HG03354 (cell line): Measurements from ENCODE around the gene ADM2.

Experiments used
- ATAC-seq: cut with Tn5 transposase; IDR thresholded peaks from one replicate; pipeline ENCODE4 v1.9.1; 2021; ENCODE audit warnings: mild to moderate bottlenecking; ENCODE audit not compliant: unreplicated experiment, poor library complexity, severe bottlenecking

ADM2 gene

GRCh38 chr22:50522208-50522805, 41.0 kb downstream of the ADM2 start:
- ATAC-seq = no peak

- ATAC-seq = no peak
Observed at GRCh38 chr22:50522806-50523438, 41.6 kb downstream of the ADM2 start.

GRCh38 chr22:50523458-50523805, 42.1 kb downstream of the ADM2 start:
- no peak for ATAC-seq

GRCh38 chr22:50523806-50524675, 42.7 kb downstream of the ADM2 start:
- no peak for ATAC-seq

GRCh38 chr22:50524676-50525103, 43.3 kb downstream of the ADM2 start:
- ATAC-seq = no peak

GRCh38 chr22:50525104-50525857, 43.9 kb downstream of the ADM2 start, which contains the start of gene SCO2:
TSS of gene SCO2 (minus strand) at chr22:50525598. CDS start at chr22:50524411, 1,187 bp downstream.
- ATAC-seq = peak; percentile 38

GRCh38 chr22:50525858-50526107, 44.4 kb downstream of the ADM2 start:
- ATAC-seq = no peak

- peak; percentile 35 for ATAC-seq
Observed at GRCh38 chr22:50526108-50526833, 44.9 kb downstream of the ADM2 start.

GRCh38 chr22:50526834-50527801, 45.8 kb downstream of the ADM2 start:
- ATAC-seq = no peak

- ATAC-seq = no peak
Observed at GRCh38 chr22:50527921-50528681, 46.8 kb downstream of the ADM2 start.

GRCh38 chr22:50528682-50529415, 47.5 kb downstream of the ADM2 start:
- ATAC-seq = no peak

- ATAC-seq = no peak
Observed at GRCh38 chr22:50529416-50529896, 48.1 kb downstream of the ADM2 start.

- peak; percentile 25 for ATAC-seq
Observed at GRCh38 chr22:50529897-50530579, 48.7 kb downstream of the ADM2 start, which contains the start of gene TYMP. TSS of gene TYMP (minus strand) at chr22:50530012. CDS start at chr22:50529709, 303 bp downstream.

- peak; percentile 6 for ATAC-seq
Observed at GRCh38 chr22:50530580-50530876, 49.2 kb downstream of the ADM2 start.

GRCh38 chr22:50530877-50531545, 49.7 kb downstream of the ADM2 start:
- peak; percentile 25 for ATAC-seq

- peak; percentile 24 for ATAC-seq
Observed at GRCh38 chr22:50531546-50531961, 50.2 kb downstream of the ADM2 start.
